Fibroblast of pulmonary artery (primary cell): ENCODE data around the gene KLF15.

Experiments
- DNase-seq: peaks from one replicate; pipeline ENCODE4 v3.0.0-alpha.2; 2010; ENCODE audit warnings: low read depth
- H3K4me3 ChIP-seq: replicated peaks from 2 replicates; pipeline ENCODE4 v1.5.1; 2011; ENCODE audit warnings: low read depth, mild to moderate bottlenecking, control low read depth, low read length, moderate library complexity
- TF ChIP-seq, protein P1 (sequence below): IDR thresholded peaks from 2 replicates; pipeline ENCODE4 v1.5.1; 2011; ENCODE audit warnings: mild to moderate bottlenecking, control low read depth, low read length, inconsistent platforms; ENCODE audit errors: missing control alignments

Gene KLF15

DNA sequence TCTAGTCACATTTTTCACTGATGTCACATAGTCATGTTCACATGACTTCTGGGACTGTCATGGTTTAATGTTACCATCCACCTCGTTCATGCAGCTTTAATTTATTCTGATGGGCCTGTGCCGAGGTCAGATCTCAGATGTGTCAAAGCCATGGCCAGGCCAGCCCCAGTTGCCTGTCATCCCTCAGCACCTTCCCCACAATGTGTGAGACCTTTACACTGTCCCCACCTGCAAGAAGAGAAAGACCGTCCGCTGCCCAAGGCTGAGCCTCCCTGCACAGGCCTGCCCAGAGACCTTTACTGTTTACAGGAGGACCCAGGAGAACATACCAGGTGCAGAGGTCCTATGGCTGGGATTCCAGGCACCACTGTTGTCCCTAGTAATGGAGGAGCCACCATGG is 12.8 kb upstream of the KLF15 start:
- TF ChIP-seq, protein P1, sequence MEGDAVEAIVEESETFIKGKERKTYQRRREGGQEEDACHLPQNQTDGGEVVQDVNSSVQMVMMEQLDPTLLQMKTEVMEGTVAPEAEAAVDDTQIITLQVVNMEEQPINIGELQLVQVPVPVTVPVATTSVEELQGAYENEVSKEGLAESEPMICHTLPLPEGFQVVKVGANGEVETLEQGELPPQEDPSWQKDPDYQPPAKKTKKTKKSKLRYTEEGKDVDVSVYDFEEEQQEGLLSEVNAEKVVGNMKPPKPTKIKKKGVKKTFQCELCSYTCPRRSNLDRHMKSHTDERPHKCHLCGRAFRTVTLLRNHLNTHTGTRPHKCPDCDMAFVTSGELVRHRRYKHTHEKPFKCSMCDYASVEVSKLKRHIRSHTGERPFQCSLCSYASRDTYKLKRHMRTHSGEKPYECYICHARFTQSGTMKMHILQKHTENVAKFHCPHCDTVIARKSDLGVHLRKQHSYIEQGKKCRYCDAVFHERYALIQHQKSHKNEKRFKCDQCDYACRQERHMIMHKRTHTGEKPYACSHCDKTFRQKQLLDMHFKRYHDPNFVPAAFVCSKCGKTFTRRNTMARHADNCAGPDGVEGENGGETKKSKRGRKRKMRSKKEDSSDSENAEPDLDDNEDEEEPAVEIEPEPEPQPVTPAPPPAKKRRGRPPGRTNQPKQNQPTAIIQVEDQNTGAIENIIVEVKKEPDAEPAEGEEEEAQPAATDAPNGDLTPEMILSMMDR = no peak
- H3K4me3 ChIP-seq = no peak overlapping the region
- no peak for DNase-seq

DNA sequence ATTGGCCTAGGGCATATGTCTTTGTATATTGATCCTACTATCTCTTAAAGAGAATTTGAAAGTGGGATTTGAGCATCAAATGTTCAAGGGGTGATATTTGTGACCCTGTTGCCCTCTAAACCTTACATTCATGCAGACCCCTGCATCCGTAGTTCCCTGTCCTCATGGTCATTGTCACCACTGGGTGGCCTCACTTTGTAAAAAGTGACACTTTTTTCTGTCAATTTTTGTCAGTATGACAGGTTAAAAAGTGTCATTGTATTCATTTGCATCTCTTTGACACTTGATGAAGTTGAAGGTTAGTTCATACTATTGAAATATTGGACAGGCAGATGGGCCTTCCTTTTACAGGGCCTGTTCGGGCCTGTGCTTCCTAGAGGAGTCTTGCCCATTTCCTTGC is 12.3 kb upstream of the KLF15 start:
- no peak overlapping the region for H3K4me3 ChIP-seq
- TF ChIP-seq, protein P1 = no peak
- DNase-seq = no peak

DNA sequence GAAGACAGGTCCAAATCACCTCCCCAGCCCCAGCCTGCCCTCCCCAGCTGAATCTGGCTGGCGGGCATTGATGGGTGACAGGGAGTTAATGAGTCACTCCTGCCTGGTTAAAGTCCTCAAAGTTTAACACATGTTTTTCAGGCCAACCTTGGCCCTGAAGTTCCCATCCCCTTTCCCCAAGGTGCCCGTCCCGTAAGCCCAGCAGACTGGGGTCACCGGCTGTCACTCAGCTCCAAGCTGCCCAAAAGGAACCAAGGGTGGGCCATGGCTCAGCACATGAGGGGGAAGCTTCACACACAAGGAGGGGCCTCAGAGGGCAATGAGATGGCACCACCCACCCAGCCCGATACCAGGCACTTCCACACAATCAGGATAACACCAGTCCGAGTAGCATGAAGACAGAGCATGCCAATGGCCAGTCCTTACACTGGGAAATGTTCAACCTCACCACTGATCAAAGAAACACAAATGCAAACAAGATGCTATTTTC is 10.2 kb upstream of the KLF15 start:
- no peak overlapping the region for H3K4me3 ChIP-seq
- no peak for DNase-seq
- TF ChIP-seq, protein P1 = no peak

DNA sequence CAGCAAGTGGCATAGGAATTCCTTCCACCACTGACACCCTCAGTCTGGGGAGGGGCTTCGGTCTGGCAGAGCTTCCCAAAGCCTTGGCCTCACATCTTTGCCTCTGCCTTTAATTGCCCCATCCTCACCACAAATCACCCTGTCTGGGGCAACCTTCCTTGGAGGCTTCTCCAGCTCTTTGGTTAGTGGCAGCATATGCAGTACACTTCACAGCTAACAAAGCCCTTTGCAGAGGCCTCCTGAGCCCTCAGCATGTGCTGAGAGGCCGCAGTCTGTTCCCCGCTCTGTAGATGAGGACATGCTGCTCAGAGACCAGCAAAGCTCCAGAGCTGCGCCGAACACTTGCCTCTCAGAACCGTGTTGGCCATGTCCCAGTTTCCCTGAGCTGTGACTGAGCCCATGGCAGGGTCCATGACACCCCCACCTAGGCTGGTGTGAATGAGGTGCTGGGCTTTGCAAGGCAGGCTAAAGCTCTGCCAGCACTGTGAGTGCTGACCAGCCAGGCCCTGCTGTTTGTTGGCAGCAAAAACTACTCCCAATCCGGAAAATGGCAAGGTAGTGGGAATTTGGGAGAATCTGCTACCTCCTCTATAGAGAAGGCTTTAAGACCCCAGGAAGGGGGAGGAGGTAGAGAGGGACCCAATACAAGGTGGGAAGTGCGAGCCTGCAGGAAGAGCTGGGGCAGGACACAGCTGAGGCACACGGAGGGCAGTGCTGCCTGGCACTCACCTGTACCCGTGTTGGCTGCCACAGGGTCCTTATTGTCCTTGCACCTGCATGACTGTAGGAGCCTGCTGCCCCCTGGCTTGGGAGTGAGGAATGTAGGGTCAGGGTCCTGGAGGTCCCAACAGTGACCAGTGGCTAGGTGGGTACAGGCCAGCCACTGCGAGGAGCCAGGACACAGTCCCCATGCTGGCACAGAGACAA is 8.4 kb upstream of the KLF15 start:
- H3K4me3 ChIP-seq = no peak overlapping the region
- no peak for DNase-seq
- TF ChIP-seq, protein P1 = no peak

DNA sequence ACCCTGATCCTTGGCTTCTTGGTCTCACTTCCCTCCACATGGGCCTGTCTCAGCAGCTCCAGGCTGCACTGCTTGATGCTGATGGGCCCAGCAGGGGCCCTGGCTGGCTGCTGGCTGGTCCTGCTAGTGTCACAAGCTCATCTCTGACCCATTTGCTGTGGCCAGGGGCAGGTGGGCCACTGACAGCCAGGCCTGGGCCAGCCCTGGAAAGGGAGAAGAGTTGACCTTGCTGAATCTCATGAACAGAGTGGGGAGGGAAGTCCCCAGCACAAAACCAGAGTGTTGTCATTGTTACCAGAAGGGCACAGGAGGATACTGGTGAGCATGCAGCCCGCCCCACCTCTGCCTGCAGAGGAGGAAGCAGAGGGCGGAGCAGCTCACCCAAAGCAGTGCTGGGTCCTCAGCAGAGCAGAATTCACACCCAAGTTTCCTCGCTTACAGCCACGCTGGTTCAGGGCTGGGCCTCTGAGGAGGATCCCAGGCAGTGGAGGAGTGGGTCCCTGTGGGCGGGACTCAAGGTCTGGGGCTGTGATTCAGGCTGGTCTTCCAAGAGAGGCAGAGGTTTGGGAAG is 7.6 kb upstream of the KLF15 start:
- DNase-seq = no peak
- TF ChIP-seq, protein P1 = no peak
- H3K4me3 ChIP-seq = no peak overlapping the region

DNA sequence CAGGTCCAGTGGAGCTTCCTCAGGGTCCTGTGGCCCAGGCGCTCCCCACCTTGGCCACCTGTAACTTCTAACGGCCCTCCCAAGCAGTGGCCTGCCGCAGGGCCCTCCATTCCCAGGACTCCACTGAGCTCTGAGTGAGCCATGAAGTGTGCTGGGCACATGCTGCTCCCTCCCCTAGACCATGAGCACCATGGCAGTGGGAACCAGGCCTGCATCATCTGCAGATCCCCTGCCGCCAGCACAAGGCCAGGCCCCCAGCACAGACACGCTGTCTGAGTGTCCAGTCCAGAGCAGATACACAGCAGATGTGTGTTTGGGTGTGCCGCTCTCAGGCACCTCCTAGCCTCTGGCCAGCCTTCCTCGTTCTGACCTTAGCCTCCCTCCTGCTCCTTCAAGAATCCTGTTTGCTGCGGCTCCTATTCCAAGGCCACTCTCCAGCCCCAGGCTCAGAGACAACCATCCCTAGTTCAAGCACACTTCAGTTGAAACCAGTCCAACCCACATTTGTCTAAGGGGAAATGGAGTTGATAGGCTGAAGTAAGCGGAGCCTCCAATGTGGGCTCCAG is 7.0 kb upstream of the KLF15 start:
- DNase-seq = no peak
- no peak overlapping the region for H3K4me3 ChIP-seq
- TF ChIP-seq, protein P1 = no peak
